GM23248 (cell line): ENCODE data around the gene AGAP6.
"Not testable (repeated sequence)": the region's sequence is repeated elsewhere in the genome, so short reads cannot be mapped to it uniquely, and the experiment has no call there.

Source experiments
- EZH2 ChIP-seq: fragments of 200-600 bp; sonication (generic); IDR thresholded peaks from 2 replicates; pipeline ENCODE4 v1.6.1; 2018; ENCODE audit warnings: antibody characterized with exemption, mild to moderate bottlenecking; ENCODE audit not compliant: insufficient read depth, poor library complexity, severe bottlenecking
- EZH2phosphoT487 ChIP-seq: fragments of 200-600 bp; sonication (generic); IDR thresholded peaks from 2 replicates; pipeline ENCODE4 v1.6.1; 2018; ENCODE audit warnings: antibody characterized with exemption, moderate library complexity, mild to moderate bottlenecking, low read depth; ENCODE audit not compliant: insufficient read depth

- TF ChIP-seq EZH2, EZH2phosphoT487: not testable (repeated sequence)
Observed at GRCh38 chr10:49971466-49971865, 16.7 kb upstream of the AGAP6 start.
